ENCODE measurements around the gene UNC13D.
"Not testable (repeated sequence)": the region's sequence is repeated elsewhere in the genome, so short reads cannot be mapped to it uniquely, and the experiment has no call there.

UNC13D gene

GRCh38 chr17:75843577-75844529 is at the start of gene UNC13D:
Gene UNC13D (minus strand): TSS chr17:75844404. CDS start chr17:75844337, 67 bp downstream.
- DNase-seq: no peak

DNA sequence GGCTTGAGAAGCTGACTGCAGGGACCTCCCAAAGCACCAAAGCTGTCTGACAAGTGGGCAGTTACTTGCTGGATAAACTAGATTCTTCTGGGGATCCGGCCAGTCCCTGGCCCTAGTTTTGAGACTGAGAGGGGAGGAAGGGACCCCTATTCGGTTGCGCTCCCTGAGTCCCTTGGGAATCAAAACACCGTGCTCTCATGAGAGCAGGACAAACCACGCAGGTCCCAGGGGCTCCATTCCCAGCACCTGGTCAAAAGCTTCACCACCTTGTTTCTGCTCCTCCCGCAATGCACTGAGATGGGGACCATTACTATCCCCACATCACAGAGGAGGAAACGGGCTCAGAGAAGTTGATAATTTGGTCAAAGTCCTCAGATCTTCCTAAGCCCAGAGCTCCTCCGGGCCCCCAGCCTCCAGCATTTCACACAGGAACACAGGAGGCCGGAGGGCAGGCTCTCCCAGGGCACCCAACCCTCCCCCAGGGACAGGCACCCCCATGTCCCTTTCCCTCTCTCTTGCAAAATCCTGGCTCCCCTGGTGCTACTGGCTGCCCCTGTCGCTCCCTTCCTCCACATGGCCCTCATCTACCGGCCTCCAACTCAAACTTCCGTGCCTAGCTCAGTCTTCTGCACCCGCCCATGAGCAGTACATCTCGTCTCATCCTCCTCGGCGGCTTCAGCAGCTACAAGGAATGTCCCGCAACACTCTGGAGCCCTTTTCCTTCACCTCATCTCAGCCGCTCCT is 49.3 kb upstream of the UNC13D start:
- no peak for DNase-seq

GRCh38 chr17:75892556-75893224 is 48.5 kb upstream of the UNC13D start:
- DNase-seq: no peak

DNA sequence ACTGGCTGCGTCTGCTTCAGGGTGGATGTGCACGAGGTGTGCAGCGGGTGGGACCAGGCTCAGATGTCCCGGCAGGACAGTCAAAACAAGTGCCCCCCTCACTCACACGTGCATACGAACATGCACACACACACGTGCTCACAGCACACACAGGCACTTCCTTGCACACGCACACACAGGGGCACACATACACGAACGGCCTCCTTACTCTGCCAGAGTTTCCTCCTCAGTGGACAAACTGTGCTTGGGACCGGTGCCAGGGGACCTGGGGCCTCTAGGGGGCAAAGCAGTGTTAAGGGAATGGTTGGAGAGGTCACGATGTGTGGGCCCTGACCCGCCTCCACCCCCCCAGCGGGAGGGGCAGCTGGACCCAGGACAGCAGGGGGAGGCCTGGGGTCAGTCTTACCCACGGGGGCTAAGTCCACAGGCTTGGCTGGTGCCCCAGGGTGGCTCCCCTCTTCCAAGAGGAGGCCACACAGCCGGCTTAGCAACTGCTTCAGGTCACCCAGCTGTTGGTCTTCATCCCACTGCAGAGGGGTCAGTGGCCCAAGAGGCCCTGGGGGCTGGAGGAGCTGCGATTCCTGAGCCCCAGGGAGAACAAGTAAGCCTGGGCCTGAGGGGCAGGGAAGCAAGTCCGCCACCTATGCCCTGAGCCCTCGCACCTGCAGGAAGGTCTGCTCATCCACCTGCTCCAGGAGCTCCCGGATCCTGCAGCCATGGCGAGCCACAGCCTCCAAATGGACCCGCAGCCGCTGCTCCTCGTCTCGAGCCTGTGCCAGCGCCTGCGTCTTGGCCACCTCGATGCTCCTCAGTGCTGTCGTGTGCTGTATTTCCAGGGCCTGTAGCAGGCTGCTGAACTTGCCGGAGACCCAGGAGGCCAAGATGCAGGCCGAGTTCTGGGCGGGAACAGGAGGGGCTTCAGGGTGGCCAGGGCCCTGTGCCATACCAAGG is 47.7 kb upstream of the UNC13D start:
- no peak for DNase-seq

DNA sequence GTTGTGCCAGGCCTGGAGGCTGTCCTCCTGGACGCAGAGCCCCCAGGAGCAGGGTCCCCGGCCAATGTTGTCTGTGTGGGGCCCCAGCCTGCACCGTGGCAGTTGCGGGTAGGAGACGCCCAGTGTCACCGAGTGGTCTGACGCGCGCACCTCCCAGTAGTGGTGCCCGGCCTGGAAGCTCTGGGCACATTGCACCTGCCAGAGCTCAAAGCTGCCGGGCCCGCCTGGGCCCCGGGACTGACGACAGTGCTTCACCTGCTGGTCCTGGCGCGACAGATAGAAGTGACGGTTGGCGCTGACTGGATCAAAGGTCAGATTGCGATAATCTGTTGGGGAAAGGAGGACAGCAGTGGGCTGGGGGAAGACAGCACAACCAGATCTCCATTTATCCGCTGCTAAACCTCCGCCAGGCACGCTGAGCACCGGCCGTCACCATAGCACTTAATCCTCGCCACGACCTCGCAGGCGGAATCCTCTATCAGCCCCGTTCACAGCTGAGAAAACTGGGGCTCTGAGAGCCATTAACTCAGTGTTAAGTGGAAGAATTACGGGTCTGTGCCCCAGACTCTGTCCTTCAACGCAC is 46.9 kb upstream of the UNC13D start:
- no peak for DNase-seq

- DNase-seq: no peak
Measured at GRCh38 chr17:75889454-75889853, 45.2 kb upstream of the UNC13D start.

GRCh38 chr17:75888484-75888883 is 44.3 kb upstream of the UNC13D start:
- DNase-seq: no peak

DNA sequence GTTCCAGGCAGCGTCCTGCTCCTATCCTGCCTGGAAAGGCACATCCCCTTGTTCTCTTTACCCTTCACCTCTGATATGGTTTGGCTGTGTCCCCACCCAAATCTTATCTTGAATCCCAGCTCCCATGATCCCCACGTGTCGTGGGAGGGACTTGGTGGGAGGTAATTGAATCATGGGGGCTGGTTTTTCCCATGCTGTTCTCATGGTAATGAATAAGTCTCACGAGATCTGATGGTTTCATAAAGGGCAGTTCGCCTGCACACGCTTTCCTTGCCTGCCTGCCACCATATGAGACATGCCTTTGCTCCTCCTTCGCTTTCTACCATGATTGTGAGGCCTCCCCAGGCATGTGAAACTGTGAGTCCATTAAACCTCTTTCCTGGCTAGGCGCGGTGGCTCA is 41.7 kb upstream of the UNC13D start:
- not testable (repeated sequence) for DNase-seq

DNA sequence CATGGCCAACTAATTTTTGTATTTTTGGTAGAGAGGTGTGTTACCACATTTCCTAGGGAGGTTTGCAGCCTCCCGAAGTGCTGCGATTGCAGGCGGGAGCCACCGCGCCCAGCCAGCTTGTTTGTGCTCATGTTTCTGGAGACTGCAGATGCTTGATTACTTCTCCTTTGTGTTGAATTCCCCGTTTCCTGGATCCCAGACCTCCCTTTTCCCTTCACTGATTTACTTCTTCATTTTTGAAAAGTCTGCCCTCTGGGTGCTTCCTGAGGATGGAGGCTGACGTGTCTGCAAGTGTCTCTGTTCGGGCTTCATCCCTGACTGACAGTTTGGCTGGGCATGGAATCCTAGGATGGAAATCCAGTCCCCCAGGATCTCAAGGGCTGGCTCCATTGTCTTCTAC is 41.2 kb upstream of the UNC13D start:
- no peak for DNase-seq

DNA sequence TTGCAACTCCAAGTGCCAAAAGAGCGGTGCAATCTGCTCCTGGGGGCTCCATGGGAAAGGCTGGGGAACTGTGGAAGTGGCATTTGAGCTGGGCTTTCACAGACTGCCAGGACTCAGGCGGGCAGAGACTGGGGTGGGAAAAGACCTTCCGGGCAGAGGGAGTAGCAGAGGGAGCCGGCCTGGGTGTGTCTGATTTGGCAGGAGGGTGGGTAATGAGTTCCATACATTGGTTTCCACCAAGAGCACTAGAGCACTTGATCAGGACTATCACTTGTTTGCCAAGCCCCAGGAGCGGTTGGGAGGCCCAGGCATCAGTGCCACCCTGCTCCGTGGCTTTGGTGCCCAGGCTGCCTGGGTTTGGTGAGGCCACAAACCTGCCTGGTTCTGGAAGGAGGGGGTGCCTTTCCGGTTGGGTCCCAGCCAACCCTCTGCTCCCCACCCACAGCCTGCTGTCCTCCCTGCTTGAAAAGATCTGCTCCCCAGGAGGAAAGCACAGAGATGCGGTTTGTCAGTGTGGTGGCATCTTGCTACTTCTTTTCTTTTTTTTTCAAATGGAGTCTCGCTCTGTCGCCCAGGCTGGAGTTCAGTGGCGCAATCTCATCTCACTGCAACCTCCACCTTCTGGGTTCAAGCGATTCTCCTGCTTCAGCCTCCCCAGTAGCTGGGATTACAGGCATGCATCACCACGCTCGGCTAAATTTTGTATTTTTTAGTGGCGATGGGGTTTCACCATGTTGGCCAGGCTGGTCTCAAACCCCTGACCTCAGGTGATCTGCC is 37.7 kb upstream of the UNC13D start:
- no peak for DNase-seq

GRCh38 chr17:75880266-75880665 is 36.1 kb upstream of the UNC13D start:
- DNase-seq: no peak

DNA sequence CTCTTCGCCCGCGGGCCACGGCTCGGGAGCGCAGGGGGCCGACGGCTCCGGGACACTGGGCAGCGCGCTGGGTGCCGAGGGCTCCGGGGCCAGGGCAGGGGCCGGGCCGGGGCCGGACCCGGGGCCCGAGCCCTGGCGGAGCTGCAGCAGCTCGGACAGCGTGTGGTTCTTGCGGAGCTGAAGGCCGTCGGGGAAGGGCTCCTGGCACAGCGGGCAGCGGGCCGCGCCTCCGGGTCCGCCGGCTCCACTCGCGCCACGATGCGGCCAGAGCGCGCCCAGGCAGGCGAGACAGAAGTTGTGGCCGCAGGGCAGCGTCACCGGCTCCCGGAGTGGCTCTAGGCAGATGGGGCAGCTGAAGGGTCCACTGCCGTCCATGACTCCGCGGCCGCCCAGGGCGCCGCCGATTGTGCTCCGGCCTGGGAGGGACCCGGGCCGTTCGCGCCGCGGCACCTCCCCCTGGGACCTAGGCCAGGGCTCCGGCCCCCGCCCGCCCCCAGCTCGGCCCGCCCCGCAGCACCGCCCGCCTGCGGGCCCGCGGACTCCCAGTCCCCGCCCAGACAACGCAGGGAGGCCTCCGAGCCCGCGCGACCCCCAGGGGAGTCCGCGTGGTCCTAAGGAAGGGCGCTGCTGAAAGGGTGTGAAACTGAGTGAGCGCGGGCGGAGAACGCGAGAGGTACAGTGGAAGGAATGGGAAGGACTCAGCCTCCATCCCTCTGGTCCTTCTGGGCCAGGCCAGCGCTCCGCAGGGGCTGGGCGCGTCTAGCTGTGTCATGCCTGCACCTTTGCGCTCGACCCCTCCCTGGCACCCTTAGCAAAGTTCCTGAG is 34.2 kb upstream of the UNC13D start, which contains the start of gene TRIM47:
Gene TRIM47, minus strand, starts transcription at position 408 of the 825 bp plus-strand sequence. Its CDS starts 33 bp downstream, at position 375.
- no peak for DNase-seq

- DNase-seq: no peak
Measured at GRCh38 chr17:75877752-75878173, 33.6 kb upstream of the UNC13D start.

DNA sequence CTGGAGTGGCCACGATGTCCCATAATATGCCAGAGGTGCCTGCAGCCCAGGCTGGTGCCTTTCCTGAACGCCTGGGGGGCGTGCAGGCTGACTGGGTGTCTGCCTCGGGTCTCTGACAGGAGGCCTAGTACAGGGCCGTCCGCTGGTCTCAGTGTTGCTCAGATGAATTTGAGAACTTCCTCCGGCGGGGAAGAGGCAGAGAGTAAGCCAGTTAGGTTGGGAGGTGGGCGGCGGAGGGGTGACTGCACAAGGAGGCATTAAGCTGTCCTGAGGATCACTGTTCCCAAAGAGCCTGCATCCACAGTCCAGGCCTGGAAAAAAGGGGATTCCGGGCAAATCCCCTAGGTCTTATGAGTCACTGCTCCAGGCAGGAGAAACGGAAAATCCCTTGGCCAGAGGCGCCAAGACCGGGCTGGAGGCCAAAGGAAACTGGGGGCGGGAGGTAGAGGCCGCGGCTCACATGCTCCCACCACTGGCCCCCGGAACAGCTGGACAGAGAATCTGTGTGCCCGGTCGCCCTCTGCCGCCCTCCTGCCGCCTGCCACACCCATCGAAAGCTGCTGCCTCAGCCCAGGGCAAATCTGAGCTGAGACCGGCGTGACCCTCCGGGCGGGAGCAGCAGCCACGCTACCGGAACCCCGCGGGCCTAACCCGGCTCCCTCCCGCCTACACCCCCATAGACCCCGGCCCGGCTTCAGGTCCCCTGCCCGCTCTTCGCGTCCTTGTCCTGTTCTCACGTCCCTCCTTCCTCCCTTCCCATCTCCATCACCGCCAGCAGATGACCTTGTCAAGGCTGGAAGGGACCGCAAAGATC is 32.9 kb upstream of the UNC13D start:
- DNase-seq: no peak

- no peak for DNase-seq
Measured at GRCh38 chr17:75876190-75876937, 32.2 kb upstream of the UNC13D start.

GRCh38 chr17:75875940-75876189 is 31.7 kb upstream of the UNC13D start:
- DNase-seq: peak; percentile 57

GRCh38 chr17:75875182-75875939 is 31.2 kb upstream of the UNC13D start:
- no peak for DNase-seq
